Body of pancreas (tissue), 4 donors: ENCODE measurements around the gene SLC24A4.

Experiments used
- CTCF ChIP-seq, 7 experiments: fragments of 450-650 bp in 4 of 7; fragments of 200-600 bp in 3 of 7; sonication (generic) in 3 of 7; IDR thresholded peaks; one replicate each; pipeline ENCODE4 v1.5.1; 2016 to 2019; ENCODE audit warnings: antibody characterized with exemption in 7 of 7
- POLR2A ChIP-seq, 3 donors: fragments of 450-650 bp; IDR thresholded peaks; one replicate each; pipeline ENCODE4 v1.6.1; 2016; ENCODE audit warnings: antibody characterized with exemption in 3 of 3, mild to moderate bottlenecking in 2 of 3

GRCh38 chr14:92340931-92341330 lies 18.0 kb downstream of the SLC24A4 start:
- TF ChIP-seq CTCF (IDR thresholded peaks at IDR 0.05) (no peak), POLR2A (IDR thresholded peaks at IDR 0.05) (no peak)
